DMS153 treated with DMSO at 0.1 percent for 48 hours (cell line): ENCODE results near the gene GALNT10.

Experiments
- DNase-seq: peaks from one replicate; lab custom pipeline; 2025; ENCODE audit not compliant: unreplicated experiment; lab: John Stamatoyannopoulos, UW

GALNT10 gene

DNA sequence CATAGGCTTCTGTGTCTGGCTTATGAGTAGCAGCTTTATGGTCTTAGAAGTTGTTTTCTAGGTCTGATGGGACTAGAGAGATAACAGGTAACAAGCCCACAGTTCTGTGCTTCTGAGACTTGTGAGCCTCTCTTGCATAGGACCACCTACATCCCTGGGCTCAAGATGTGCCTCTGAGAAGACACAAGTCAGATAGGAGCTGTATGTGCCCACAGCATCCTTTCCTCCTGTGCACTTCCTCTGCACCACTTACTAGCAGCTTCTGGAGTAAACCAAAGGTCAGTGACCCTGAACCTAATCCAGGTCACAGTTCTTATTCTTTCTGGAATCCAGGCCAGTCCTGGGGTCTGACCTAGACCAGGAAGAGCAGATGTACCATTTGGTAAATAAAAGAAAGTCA, 40.0 kb downstream of the GALNT10 start:
- DNase-seq = no peak

DNA sequence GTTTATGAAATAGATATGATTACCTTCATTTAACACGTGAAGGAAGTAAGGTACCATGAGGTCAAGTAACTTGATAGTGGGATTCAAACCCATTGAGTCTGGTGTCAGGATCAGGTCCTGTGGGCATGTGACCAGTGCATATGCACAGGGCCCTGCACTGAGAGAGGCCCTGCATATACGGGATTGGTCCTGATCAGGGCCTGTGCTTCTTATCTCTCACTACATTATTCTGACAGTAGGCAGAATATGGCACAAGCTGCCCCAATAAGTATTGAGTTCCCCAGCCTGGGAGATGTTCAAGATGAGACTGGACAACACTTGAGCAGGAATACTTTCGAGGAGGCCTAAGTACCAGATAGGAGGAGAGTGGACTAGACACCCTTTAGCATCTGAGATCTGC, 44.0 kb downstream of the GALNT10 start:
- no peak for DNase-seq

DNA sequence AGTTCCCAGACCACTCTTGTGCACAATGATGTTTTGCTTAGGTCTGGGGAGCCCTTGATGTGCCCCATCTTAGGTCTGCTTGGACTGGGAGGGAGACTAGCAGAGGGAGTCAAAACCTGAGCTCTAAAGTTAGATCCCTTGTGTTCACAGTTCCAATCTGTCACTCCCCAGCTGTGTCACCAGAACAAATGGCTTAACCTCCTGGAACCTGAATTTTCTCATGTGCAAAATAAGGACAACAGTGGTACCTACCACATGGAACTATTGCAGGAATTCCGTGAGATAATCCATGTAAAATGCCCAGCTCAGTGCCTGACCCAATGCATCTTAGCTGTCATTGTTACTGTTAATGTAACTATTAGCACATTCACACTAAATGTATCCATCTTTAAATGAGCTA, 45.5 kb downstream of the GALNT10 start:
- DNase-seq = no peak

GRCh38 chr5:154236536-154237375, 46.2 kb downstream of the GALNT10 start:
- DNase-seq = no peak

- no peak for DNase-seq
These were observed 46.8 kb downstream of the GALNT10 start for GRCh38 chr5:154237376-154237743.

GRCh38 chr5:154237946-154238345, 47.4 kb downstream of the GALNT10 start:
- no peak for DNase-seq

- DNase-seq = no peak
These were observed 48.4 kb downstream of the GALNT10 start for GRCh38 chr5:154238776-154239481.

DNA sequence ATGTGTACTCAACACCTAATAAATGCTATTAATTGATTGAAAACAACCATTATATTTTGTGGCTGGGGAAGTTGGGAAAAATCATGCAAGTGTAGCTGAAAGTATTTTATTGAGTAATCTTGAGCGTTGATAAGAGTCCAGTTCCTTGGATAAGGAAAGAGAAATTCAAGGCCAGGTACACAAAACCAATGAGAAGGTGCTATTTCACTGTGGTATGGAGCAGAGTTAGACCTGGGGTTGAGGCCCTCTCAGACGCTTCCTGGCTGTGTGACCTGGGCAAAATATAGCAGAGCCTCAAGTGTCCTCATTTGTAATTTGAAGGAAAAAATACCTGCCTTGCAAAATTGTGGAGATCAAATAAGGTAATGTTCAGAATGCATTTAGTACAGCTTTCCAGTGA, 50.1 kb downstream of the GALNT10 start:
- no peak for DNase-seq

DNA sequence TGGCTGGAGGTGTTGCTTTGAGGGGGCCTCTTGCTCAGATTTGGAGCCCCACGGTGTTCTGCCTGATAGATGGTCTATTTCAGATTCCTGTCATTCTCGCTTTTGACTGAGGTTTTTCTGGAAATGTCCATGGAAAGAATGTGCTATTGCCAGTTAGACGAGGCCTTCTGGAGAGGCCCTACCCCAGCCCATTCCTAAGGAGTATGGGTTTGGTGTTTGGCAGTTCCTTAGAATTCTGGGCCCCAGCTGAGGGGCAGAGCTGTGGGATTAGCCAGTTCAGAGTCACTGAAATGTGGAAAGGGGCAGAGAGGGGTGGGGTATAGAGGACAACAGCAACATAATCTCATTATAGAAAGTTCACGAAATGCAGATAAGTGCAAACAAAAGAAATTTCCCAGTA, 50.5 kb downstream of the GALNT10 start:
- DNase-seq = no peak

DNA sequence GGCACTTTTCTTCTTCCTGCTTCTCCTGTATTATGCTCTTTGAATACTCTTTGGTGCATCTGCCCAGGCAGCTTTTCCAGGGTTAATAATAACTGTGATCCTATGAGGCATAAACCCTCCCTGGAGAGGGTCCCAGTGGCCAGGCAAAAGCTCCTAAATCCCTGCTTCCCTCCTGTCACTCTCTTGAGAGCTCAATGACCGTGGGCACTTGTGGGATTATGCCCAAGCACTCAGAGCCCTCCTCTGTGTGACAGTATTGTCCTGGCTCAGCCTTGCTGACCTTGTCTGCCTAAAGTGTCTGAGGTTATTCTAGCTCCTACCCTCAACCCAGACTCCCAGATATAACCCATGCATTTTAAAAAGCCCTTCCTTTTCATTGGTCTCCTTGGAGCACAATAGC, 51.9 kb downstream of the GALNT10 start:
- DNase-seq = no peak

GRCh38 chr5:154242964-154243376, 52.4 kb downstream of the GALNT10 start:
- DNase-seq = no peak

DNA sequence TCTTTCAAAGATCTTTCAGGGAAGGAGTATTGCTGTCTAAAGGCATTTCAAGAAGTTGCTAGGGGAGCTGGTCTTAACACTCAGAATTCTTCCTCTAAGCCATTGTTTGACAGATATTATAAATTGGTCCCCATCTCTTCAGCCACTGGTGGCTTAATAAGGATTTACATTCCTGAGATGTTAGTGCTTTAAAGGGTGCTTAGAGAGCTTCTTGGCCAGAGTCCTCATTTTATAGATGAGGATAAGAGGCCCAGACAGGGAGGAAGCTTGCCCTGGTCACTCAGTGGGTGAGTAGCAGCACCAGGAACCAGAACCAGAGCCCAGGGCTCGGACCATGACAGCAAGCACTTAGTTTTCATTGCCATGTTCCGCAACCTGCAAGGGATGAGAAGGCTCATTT, 53.2 kb downstream of the GALNT10 start:
- DNase-seq = no peak

DNA sequence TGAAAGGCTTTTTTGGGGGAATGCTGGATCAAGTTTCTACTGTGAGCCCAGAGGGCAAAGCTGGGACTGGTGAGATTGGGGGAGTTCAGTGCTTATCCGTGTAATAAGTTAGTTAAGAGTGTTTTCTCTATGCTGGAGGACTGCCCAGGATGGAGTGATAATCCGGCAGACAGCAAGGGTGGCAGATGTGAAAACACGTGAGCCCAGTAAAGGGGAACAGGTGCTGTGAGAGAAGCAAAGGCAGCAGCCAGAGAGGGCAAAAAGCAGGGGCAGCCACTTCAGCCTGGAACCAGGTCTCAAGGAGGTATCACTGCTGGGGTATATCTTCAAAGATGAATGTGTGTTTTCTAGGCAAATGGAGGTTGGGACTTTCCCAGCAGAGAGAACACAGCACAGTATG, 53.9 kb downstream of the GALNT10 start:
- DNase-seq = no peak

- no peak for DNase-seq
These were observed 58.2 kb downstream of the GALNT10 start for GRCh38 chr5:154248691-154249090.

DNA sequence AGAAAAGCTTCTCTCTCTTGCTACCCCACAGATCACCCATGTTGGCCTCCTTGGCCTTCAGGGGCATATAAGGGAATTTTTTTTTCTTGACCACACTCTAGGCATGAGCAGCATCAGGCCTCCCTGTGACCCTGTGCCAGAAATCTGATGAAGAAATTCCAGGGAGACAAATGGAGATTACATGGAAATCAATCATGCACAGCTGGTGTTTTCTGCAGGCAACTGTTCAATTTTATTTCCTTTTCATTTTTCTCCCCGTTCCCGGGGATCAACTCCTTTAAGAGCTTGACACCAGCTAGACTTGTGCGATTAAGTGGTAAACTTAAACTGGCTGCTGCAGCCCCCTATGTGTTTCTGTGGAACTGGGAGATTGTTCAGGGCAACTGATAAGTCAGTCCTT, 59.3 kb downstream of the GALNT10 start:
- no peak for DNase-seq

DNA sequence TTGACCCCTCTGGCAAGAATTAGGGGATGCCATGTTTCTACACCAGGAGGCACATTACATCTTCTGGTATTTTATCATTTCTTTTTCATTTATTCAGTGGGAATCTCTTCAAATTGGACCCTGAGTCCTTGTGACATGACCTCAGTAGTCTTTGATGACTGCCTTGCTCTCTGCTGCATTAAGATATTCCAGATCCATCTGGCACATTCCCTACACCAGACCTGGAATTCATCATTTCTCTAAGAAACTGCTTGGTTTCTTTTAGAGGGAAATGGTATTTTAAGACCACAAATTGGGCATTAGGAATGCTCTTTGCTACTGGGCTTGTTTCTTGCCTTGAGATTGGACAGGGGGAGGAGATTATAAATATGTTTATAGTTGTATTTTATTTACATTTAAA, 61.0 kb downstream of the GALNT10 start:
- no peak for DNase-seq

GRCh38 chr5:154253807-154254206, 63.3 kb downstream of the GALNT10 start:
- DNase-seq = no peak

DNA sequence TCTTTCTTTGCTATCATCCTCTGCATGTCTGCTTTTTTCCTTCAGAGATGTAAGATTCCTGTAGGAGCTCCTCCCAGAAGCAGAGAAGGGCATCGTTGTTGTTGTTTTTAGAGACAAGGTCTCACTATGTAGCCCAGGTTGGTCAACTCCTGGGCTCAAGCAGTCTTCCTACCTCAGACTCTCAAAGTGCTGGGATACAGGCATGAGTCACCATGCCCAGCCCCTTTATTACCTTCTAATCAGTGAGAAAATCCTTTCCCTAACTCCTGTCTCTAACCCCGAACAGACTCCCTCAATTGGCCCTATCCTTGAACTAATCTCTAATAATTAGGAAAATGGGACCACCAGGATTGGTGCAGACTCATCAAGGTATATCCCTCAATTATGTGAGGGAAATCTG, 64.4 kb downstream of the GALNT10 start:
- no peak for DNase-seq

DNA sequence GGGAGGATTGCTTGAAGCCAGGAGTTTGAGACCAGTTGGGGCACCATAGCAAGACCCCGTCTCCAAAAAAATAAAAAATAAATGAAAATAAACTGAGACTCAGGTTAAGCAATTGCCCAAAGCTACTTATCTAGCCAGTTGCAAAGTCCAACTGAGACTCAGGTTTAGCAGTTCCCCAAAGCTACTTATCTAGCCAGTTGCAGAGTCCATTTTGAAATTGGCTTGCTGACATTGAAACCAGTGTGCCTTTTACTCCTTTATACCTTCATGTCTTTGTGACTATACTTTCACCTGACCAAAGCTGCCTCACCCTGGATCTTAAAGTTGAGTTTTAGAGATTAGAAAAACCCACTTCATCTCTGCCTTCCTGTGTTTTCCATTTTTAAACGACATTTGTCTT, 66.5 kb downstream of the GALNT10 start:
- no peak for DNase-seq

- no peak for DNase-seq
These were observed 68.1 kb downstream of the GALNT10 start for GRCh38 chr5:154258531-154259217.

GRCh38 chr5:154260224-154260927, 69.8 kb downstream of the GALNT10 start:
- no peak for DNase-seq
